BE2C (cell line): ENCODE measurements around the gene TIMELESS.

Source experiments
- DNase-seq: peaks from one replicate; pipeline ENCODE4 v3.0.0-alpha.2; 2020
- H3K27me3 ChIP-seq: fragments of 250-450 bp; sonication (Bioruptor Pico); 2 replicates; pipeline ENCODE4 v1.5.1; 2020; ENCODE audit warnings: mild to moderate bottlenecking
- H3K36me3 ChIP-seq: fragments of 250-450 bp; sonication (Bioruptor Pico); 2 replicates; pipeline ENCODE4 v1.5.1; 2020; ENCODE audit warnings: mild to moderate bottlenecking
- H3K4me1 ChIP-seq: fragments of 250-450 bp; sonication (Bioruptor Pico); 2 replicates; pipeline ENCODE4 v1.5.1; 2020
- H3K4me3 ChIP-seq: 2 replicates; pipeline ENCODE4 v1.5.1; 2011; ENCODE audit warnings: low read depth, low read length
- H3K9me3 ChIP-seq: fragments of 250-450 bp; sonication (Bioruptor Pico); 2 replicates; pipeline ENCODE4 v1.5.1; 2020
- TF ChIP-seq, protein P1 (sequence below): IDR thresholded peaks from 2 replicates; pipeline ENCODE4 v1.5.1; 2012; ENCODE audit warnings: mild to moderate bottlenecking, low read depth, low read length

Gene TIMELESS

DNA sequence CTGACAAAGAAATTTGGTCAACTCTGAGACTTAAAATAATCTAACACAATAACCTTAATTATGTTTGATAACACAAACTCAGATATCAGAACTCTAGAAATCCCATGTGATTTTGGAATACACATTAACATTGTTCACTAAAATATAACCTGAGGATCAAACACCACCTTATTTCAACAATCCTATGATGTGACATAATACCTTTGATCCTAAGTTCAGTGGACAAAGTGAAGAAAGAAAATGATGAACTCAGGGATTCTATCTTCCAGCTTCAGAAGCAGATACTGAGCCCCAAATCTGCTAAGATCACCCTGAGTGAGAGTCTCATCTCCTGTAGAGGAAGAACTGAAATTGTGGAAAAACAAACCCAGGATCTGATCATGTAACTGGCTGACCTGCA, 50.9 kb downstream of the TIMELESS start:
- Histone ChIP-seq H3K27me3 (no peaks in the 10 kb centered on the region), H3K4me3 (no peak overlapping the region), H3K9me3 (no peaks in the 10 kb centered on the region), H3K36me3 (no peaks in the 10 kb centered on the region), H3K4me1 (no peaks in the 10 kb centered on the region)
- DNase-seq = no peak
- TF ChIP-seq, protein P1, sequence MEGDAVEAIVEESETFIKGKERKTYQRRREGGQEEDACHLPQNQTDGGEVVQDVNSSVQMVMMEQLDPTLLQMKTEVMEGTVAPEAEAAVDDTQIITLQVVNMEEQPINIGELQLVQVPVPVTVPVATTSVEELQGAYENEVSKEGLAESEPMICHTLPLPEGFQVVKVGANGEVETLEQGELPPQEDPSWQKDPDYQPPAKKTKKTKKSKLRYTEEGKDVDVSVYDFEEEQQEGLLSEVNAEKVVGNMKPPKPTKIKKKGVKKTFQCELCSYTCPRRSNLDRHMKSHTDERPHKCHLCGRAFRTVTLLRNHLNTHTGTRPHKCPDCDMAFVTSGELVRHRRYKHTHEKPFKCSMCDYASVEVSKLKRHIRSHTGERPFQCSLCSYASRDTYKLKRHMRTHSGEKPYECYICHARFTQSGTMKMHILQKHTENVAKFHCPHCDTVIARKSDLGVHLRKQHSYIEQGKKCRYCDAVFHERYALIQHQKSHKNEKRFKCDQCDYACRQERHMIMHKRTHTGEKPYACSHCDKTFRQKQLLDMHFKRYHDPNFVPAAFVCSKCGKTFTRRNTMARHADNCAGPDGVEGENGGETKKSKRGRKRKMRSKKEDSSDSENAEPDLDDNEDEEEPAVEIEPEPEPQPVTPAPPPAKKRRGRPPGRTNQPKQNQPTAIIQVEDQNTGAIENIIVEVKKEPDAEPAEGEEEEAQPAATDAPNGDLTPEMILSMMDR = no peak

DNA sequence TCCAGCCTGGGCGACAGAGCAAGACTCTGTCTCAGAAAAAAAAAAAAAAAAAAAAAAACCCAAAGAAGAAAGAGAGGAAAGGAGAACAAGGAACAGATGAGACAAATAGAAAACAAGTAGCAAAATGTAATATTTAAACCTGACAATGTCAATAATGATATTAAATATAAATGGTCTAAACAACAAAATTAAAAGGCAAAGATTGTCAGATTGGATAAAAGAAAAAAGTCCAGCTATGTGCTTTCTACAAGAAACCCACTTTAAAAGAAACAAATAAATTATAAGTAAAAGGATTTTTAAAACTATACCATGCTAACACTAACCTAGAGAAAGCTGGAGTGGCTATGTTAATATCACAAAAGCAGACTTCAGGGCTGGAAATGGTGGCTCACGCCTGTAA, 56.9 kb downstream of the TIMELESS start:
- Histone ChIP-seq H3K4me3 (no peak overlapping the region), H3K4me1 (no peaks in the 10 kb centered on the region), H3K36me3 (no peaks in the 10 kb centered on the region), H3K27me3 (no peaks in the 10 kb centered on the region), H3K9me3 (no peaks in the 10 kb centered on the region)
- TF ChIP-seq, protein P1 = no peak
- no peak for DNase-seq

DNA sequence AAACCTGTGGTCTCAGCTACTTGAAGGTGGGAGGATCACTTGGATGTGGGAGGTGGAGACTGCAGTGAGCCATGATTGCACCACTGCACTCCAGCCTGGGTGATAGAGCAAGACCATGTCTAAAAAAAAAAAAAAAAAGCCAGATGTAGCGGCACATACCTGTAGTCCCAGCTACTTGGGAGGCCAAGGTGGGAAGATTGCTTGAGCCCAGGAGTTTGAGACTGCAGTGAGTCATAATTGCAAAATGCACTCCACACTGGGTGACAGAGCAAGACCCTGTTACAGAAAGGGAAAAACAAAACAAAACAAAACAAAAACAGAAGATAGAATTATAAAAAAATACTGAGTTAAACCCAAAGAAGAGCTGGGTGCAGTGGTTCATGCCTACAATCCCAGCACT, 57.5 kb downstream of the TIMELESS start:
- no peak for DNase-seq
- TF ChIP-seq, protein P1 = no peak
- no peak overlapping the region for H3K4me3 ChIP-seq
- H3K9me3 ChIP-seq = no peaks in the 10 kb centered on the region
- H3K27me3 ChIP-seq = no peaks in the 10 kb centered on the region
- no peaks in the 10 kb centered on the region for H3K4me1 ChIP-seq
- H3K36me3 ChIP-seq = no peaks in the 10 kb centered on the region

DNA sequence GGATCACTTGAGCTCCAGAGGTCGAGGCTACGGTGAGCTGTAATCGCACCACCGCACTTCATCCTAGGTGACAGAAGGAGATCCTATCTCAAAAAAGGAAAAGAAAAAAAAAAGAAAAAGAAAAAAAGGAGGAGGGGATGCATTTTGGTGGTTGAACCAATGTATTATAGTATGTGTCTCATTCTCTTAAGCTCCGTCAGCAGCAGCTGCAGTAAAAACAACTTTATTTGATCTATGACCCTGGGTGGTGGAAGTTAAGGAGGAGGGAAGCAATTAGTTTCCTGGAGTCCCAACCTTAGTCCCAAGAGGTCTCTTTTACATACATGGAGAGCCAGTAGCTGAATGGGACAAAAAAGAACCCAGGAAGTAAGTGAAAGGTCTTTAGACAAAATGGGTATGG, 59.8 kb downstream of the TIMELESS start:
- DNase-seq = no peak
- Histone ChIP-seq H3K27me3 (no peaks in the 10 kb centered on the region), H3K9me3 (no peaks in the 10 kb centered on the region), H3K4me1 (peaks cover 4% of the 10 kb centered on the region; the same call in 1 of the 2 replicates), H3K4me3 (no peak overlapping the region), H3K36me3 (no peaks in the 10 kb centered on the region)
- TF ChIP-seq, protein P1 = no peak

DNA sequence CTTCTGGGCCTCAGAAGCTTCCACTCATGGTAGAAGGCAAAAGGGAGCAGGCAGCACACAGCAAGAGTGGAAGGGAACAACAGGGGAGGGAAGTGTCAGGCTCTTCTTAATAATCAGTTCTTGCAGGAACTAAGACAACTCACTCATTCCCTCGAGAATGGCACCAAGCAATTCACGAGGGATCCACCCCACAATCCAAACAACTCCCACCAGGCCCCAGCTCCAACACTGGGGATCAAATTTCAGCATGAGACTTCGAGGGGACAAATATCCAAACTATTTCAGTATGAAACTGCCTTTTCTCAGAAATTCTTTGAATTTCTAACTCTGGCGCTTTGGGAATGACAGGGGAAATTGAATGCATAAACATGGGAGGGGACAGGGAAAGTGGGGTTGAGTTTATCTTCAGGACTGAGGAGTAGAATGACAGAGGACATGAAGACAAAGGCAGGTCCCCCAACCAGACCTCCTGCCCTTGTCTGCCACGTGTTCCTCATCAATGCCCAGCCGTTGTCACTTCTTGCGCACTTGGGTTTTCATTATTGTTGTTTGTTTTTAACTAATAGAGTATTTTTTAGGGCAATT, 62.0 kb downstream of the TIMELESS start:
- H3K9me3 ChIP-seq = no peaks in the 10 kb centered on the region
- H3K36me3 ChIP-seq = no peaks in the 10 kb centered on the region
- no peak overlapping the region for H3K4me3 ChIP-seq
- peaks cover 4% of the 10 kb centered on the region; the same call in 1 of the 2 replicates for H3K4me1 ChIP-seq
- DNase-seq = no peak
- TF ChIP-seq, protein P1 = no peak
- no peaks in the 10 kb centered on the region for H3K27me3 ChIP-seq

DNA sequence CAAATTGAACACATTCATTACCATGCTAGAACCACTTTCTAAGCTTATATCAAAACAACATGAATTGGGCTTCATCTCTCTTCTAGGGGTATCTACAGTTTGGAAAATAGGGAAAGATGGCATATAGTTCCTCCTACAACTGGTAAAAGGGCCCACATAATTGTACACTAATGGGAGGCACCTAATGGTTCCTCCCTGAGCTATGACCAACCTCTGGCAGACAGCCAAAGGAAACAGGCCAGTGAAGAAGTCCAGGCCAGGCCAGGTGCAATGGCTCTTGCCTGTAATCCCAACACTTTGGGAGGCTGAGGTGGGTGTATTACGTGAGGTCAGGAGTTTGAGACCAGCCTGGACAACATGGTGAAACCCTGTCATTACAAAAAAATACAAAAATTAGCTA, 63.4 kb downstream of the TIMELESS start:
- H3K4me1 ChIP-seq = peaks cover 4% of the 10 kb centered on the region; the same call in 1 of the 2 replicates
- H3K36me3 ChIP-seq = no peaks in the 10 kb centered on the region
- H3K9me3 ChIP-seq = no peaks in the 10 kb centered on the region
- DNase-seq = peak; percentile 58
- no peak overlapping the region for H3K4me3 ChIP-seq
- TF ChIP-seq, protein P1 = no peak
- H3K27me3 ChIP-seq = no peaks in the 10 kb centered on the region
